Measurements from ENCODE around the gene ATXN1L. TPM values are rescaled to one million over a fixed set of nuclear protein-coding genes. Genes with fewer than 3 reads are reported as not detected.

ATXN1L gene
- total and polyA plus RNA-seq, 2 experiments from 2014 or later = 8.6 to 20.8 TPM

- H3K4me1 ChIP-seq (ENCODE audit: insufficient read depth) = peaks cover 5% of the 10 kb centered on the region
- H3K4me3 ChIP-seq = no peak overlapping the region
- no peaks in the 10 kb centered on the region for H3K36me3 ChIP-seq (replicated peaks; ENCODE audit: insufficient read depth, low read depth)
- H3K27me3 ChIP-seq = no peaks in the 10 kb centered on the region
- DNase-seq (ENCODE audit: low spot score) = no peak
- H2AFZ ChIP-seq = no peak overlapping the region
- WGBS (ENCODE audit: low lambda C conversion rate, missing lambda C conversion rate) = 96% methylated on average over 3 of the region's 3 CpGs
- no peak overlapping the region for H3K27ac ChIP-seq
- no peaks in the 10 kb centered on the region for H3K9me3 ChIP-seq (ENCODE audit: low read depth)
- no peak overlapping the region for H3K4me2 ChIP-seq
- TF ChIP-seq EZH2 (IDR thresholded peaks at IDR 0.05; ENCODE audit: borderline replicate concordance) (no peak), CTCF (IDR thresholded peaks at IDR 0.05; ENCODE audit: poor library complexity) (no peak), EZH2phosphoT487 (IDR thresholded peaks at IDR 0.05; ENCODE audit: low read depth, severe bottlenecking, unreplicated experiment) (no peak)
- H3K9me2 ChIP-seq (replicated peaks; ENCODE audit: insufficient read depth) = no peaks in the 10 kb centered on the region
- peaks cover 28% of the 10 kb centered on the region for H3K79me2 ChIP-seq
- H4K20me1 ChIP-seq (ENCODE audit: insufficient read depth, poor library complexity, severe bottlenecking) = peaks cover 3% of the 10 kb centered on the region
Observed at GRCh38 chr16:71852158-71852557, 6.4 kb downstream of the ATXN1L start.

GRCh38 chr16:71852561-71852960 is 6.8 kb downstream of the ATXN1L start:
- H3K36me3 ChIP-seq (replicated peaks; ENCODE audit: insufficient read depth, low read depth) = no peaks in the 10 kb centered on the region
- peaks cover 25% of the 10 kb centered on the region for H3K79me2 ChIP-seq
- H2AFZ ChIP-seq = no peak overlapping the region
- H4K20me1 ChIP-seq (ENCODE audit: insufficient read depth, poor library complexity, severe bottlenecking) = peaks cover 1% of the 10 kb centered on the region
- no peaks in the 10 kb centered on the region for H3K27me3 ChIP-seq
- H3K9me2 ChIP-seq (replicated peaks; ENCODE audit: insufficient read depth) = no peaks in the 10 kb centered on the region
- 89% methylated on average over 4 of the region's 4 CpGs for WGBS (ENCODE audit: low lambda C conversion rate, missing lambda C conversion rate)
- H3K4me3 ChIP-seq = no peak overlapping the region
- DNase-seq (ENCODE audit: low spot score) = no peak
- TF ChIP-seq EZH2 (IDR thresholded peaks at IDR 0.05; ENCODE audit: borderline replicate concordance) (no peak), EZH2phosphoT487 (IDR thresholded peaks at IDR 0.05; ENCODE audit: low read depth, severe bottlenecking, unreplicated experiment) (no peak)
- peaks cover under 1% of the 10 kb centered on the region for H3K4me1 ChIP-seq (ENCODE audit: insufficient read depth)
- H3K4me2 ChIP-seq = no peak overlapping the region
- no peaks in the 10 kb centered on the region for H3K9me3 ChIP-seq (ENCODE audit: low read depth)
- no peak overlapping the region for H3K27ac ChIP-seq

GRCh38 chr16:71853413-71853812 is 7.6 kb downstream of the ATXN1L start:
- peaks cover 20% of the 10 kb centered on the region for H3K79me2 ChIP-seq

More at GRCh38 chr16:71853413-71853812, 7.6 kb downstream of the ATXN1L start:
- Histone ChIP-seq H3K4me1 (ENCODE audit: insufficient read depth) (no peaks in the 10 kb centered on the region), H3K4me2 (no peak overlapping the region), H3K9me3 (ENCODE audit: low read depth) (no peaks in the 10 kb centered on the region), H2AFZ (no peak overlapping the region), H3K36me3 (replicated peaks; ENCODE audit: insufficient read depth, low read depth) (no peaks in the 10 kb centered on the region), H3K9me2 (replicated peaks; ENCODE audit: insufficient read depth) (no peaks in the 10 kb centered on the region), H3K27me3 (no peaks in the 10 kb centered on the region), H4K20me1 (ENCODE audit: insufficient read depth, poor library complexity, severe bottlenecking) (no peaks in the 10 kb centered on the region), H3K27ac (no peak overlapping the region), H3K4me3 (no peak overlapping the region)
- TF ChIP-seq EZH2 (IDR thresholded peaks at IDR 0.05; ENCODE audit: borderline replicate concordance) = no peak
- TF ChIP-seq CTCF (IDR thresholded peaks at IDR 0.05; ENCODE audit: poor library complexity) = no peak
- TF ChIP-seq EZH2phosphoT487 (IDR thresholded peaks at IDR 0.05; ENCODE audit: low read depth, severe bottlenecking, unreplicated experiment) = no peak
- WGBS (ENCODE audit: low lambda C conversion rate, missing lambda C conversion rate) = 81% methylated on average over 4 of the region's 4 CpGs
- DNase-seq (ENCODE audit: low spot score) = no peak
